ENCODE measurements around the gene INSYN2B.
"Not testable (repeated sequence)": the region's sequence is repeated elsewhere in the genome, so short reads cannot be mapped to it uniquely, and the experiment has no call there.

Gene INSYN2B

DNA sequence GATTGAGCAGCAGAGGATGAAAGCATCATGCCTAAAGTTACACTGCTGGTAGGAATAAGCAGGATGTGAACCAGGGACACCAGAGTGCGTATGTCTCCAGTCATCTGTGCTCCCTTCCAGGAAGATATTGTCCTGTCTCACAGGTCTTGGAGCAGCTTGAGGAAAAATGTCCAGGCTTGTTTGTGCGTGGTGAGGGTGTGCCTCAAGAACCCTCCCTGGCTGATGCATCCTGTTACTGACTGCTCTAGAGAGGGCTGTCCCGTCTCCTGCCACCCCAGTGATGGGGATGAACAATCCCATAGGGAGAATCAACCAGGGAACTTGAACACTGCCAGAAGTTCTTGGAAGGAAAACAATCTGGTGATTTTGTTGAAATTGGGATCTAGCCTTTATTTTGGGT lies 132.0 kb downstream of the INSYN2B start:
- peaks cover 0 to 26% of the 10 kb centered on the region in 2 donors for H3K9me3 ChIP-seq (ENCODE audit: control insufficient read depth in 1 of 2, low read length in 2 of 2)
- H3K4me3 ChIP-seq (ENCODE audit: low read depth in 1 of 2, low read length in 2 of 2), result no peak overlapping the region
- H3K27me3 ChIP-seq (ENCODE audit: low read depth, low read length), result no peaks in the 10 kb centered on the region
- H3K4me1 ChIP-seq (ENCODE audit: control insufficient read depth in 1 of 2, insufficient read depth in 2 of 2, low read length in 2 of 2), result no peaks in the 10 kb centered on the region
- H3K27ac ChIP-seq (ENCODE audit: low read length), result no peak overlapping the region
- no peaks in the 10 kb centered on the region for H3K36me3 ChIP-seq (ENCODE audit: control insufficient read depth in 1 of 2, insufficient read depth in 2 of 2, low read length in 2 of 2)

DNA sequence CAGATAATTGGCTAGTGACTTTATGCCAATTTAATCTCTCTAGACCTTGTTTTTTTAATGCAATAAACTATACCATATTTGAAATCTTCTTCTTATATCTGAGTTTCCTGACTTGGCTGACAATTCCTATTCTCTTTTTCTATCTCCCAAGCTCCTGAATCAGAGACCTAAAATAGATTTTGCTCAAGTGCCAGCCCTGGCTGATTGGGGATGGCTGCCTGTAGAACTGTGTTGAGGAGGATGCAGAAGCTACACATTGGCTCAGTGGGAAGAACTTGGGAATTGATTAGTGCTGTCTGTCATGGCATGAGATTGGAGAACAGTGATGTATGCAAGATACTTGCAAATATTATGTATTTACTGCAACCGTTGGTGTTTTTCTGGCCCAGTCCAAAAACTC lies 132.8 kb downstream of the INSYN2B start:
- Histone ChIP-seq H3K27me3 (ENCODE audit: low read depth, low read length) (no peaks in the 10 kb centered on the region), H3K4me3 (ENCODE audit: low read depth in 1 of 2, low read length in 2 of 2) (no peak overlapping the region), H3K9me3 (ENCODE audit: control insufficient read depth in 1 of 2, low read length in 2 of 2) (peaks cover 0 to 25% of the 10 kb centered on the region in 2 donors), H3K36me3 (ENCODE audit: control insufficient read depth in 1 of 2, insufficient read depth in 2 of 2, low read length in 2 of 2) (no peaks in the 10 kb centered on the region), H3K4me1 (ENCODE audit: control insufficient read depth in 1 of 2, insufficient read depth in 2 of 2, low read length in 2 of 2) (no peaks in the 10 kb centered on the region), H3K27ac (ENCODE audit: low read length) (no peak overlapping the region)

DNA sequence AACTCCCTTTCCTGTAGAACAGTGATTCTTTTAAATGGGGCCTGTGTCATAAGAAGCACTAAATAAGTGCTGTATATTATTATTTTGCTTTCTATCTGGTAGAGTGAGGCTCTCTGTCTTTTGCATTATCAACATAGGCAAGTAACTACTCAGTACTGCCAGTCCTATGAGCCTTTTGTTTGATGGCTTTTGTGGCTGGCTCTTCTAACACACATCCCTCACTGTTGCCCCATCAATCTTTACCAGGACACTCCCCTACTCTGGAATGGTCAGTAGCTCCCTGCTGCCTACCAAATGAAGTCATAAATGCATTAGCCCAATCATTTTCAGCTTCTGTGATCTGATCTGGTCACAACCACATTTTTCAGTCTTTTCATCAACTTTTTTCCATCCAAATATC lies 137.6 kb downstream of the INSYN2B start:
- no peak overlapping the region for H3K27ac ChIP-seq (ENCODE audit: low read length)
- no peaks in the 10 kb centered on the region for H3K9me3 ChIP-seq (ENCODE audit: control insufficient read depth in 1 of 2, low read length in 2 of 2)
- H3K36me3 ChIP-seq (ENCODE audit: control insufficient read depth in 1 of 2, insufficient read depth in 2 of 2, low read length in 2 of 2), result no peaks in the 10 kb centered on the region
- no peaks in the 10 kb centered on the region for H3K4me1 ChIP-seq (ENCODE audit: control insufficient read depth in 1 of 2, insufficient read depth in 2 of 2, low read length in 2 of 2)
- H3K4me3 ChIP-seq (ENCODE audit: low read depth in 1 of 2, low read length in 2 of 2), result no peak overlapping the region
- H3K27me3 ChIP-seq (ENCODE audit: low read depth, low read length), result no peaks in the 10 kb centered on the region

DNA sequence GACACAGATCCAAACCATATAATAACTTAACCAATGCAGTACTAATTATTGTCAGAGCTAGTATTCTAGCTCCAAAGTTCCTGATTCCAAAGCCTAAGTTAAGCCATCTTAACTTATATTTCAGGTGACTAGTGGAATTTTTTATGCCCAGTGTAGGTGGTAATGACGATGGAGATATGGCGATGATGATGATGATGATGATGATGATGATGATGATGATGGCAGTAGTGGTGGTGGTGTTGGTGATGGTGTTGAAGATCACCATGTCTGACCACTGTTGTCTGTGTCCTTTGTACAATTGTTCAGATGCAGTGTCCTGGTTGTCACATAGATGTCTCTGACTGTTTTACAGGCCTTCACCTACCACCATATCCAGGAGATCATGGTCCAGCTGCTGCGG lies 139.9 kb downstream of the INSYN2B start:
- Histone ChIP-seq H3K27ac (ENCODE audit: low read length) (no peak overlapping the region), H3K9me3 (ENCODE audit: control insufficient read depth in 1 of 2, low read length in 2 of 2) (no peaks in the 10 kb centered on the region), H3K36me3 (ENCODE audit: control insufficient read depth in 1 of 2, insufficient read depth in 2 of 2, low read length in 2 of 2) (no peaks in the 10 kb centered on the region), H3K4me1 (ENCODE audit: control insufficient read depth in 1 of 2, insufficient read depth in 2 of 2, low read length in 2 of 2) (no peaks in the 10 kb centered on the region), H3K27me3 (ENCODE audit: low read depth, low read length) (no peaks in the 10 kb centered on the region), H3K4me3 (ENCODE audit: low read depth in 1 of 2, low read length in 2 of 2) (no peak overlapping the region)

DNA sequence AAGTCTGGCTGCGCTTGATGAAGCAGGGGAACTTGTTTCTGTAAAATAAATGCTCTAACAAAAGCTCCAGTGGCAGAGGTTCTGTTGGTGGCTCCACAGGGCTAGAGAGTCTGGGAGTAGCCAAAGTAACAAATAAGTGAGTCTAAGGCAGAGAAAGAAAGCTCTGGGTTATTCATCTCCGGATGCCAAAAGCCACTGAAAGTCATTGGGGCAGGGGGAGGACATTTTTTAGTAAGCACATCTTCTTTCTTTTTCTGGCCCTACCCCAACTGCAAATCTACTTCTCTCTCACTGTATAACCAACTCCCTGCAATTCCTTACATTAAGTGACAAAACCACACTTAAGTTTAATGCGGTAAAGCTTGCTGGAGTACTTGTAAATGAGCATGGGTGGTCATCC lies 141.6 kb downstream of the INSYN2B start:
- no peak overlapping the region for H3K4me3 ChIP-seq (ENCODE audit: low read depth in 1 of 2, low read length in 2 of 2)
- no peaks in the 10 kb centered on the region for H3K27me3 ChIP-seq (ENCODE audit: low read depth, low read length)
- H3K36me3 ChIP-seq (ENCODE audit: control insufficient read depth in 1 of 2, insufficient read depth in 2 of 2, low read length in 2 of 2), result no peaks in the 10 kb centered on the region
- no peak overlapping the region for H3K27ac ChIP-seq (ENCODE audit: low read length)
- no peaks in the 10 kb centered on the region for H3K4me1 ChIP-seq (ENCODE audit: control insufficient read depth in 1 of 2, insufficient read depth in 2 of 2, low read length in 2 of 2)
- no peaks in the 10 kb centered on the region for H3K9me3 ChIP-seq (ENCODE audit: control insufficient read depth in 1 of 2, low read length in 2 of 2)

DNA sequence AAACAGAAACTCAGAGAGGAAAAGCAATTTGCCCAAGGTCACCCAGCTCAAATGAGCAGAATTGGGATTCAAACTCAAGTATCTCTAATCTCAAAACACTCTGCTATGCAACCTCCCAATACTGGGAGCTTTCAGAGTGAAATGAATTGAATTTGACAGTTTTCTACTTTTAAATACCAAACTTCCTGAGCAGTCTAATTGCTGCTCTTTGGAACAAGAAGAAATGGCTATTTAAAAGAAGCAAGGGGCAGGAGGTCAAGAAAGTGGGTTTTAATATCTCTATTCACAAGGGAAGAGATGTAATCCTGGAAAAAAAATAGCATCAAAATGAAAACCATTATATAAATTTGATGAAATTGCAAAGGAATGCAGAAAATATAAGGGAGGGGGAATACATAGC lies 142.6 kb downstream of the INSYN2B start:
- H3K36me3 ChIP-seq (ENCODE audit: control insufficient read depth in 1 of 2, insufficient read depth in 2 of 2, low read length in 2 of 2), result no peaks in the 10 kb centered on the region
- no peak overlapping the region for H3K4me3 ChIP-seq (ENCODE audit: low read depth in 1 of 2, low read length in 2 of 2)
- H3K27me3 ChIP-seq (ENCODE audit: low read depth, low read length), result no peaks in the 10 kb centered on the region
- no peaks in the 10 kb centered on the region for H3K9me3 ChIP-seq (ENCODE audit: control insufficient read depth in 1 of 2, low read length in 2 of 2)
- H3K27ac ChIP-seq (ENCODE audit: low read length), result no peak overlapping the region
- H3K4me1 ChIP-seq (ENCODE audit: control insufficient read depth in 1 of 2, insufficient read depth in 2 of 2, low read length in 2 of 2), result no peaks in the 10 kb centered on the region

DNA sequence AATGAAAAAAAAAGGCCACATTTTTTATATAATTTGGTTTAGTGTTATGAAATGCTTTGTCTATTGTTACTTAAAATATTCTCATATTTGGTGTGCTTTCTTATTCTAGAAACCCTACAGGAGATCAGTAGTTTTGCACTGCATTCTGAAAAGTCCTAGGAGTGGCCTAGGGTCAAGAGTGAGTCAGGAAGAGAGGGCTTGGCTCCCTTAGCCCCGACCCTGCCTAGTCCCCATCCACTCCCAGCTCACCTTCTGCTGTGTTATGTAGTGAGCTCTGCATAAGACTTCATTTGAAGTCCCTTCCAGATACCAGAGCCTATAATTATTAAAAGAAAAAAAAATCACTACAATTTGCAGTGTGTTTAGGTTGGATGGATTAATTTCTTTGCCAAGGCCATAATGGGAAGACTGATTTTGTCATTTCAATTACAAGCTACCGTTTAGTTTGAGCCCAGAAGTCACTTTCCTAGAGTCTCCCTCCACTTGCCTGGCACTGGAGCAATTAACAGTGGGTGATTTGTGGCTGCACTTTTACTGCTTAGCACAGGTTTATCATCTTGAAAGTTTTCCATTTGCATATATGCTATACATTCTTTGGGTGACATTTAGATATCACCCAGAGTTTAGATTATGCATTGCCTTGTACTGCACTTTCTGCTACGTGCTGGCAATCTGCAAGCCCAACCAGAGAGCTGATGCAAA lies 143.3 kb downstream of the INSYN2B start:
- Histone ChIP-seq H3K4me3 (ENCODE audit: low read depth in 1 of 2, low read length in 2 of 2) (no peak overlapping the region), H3K27ac (ENCODE audit: low read length) (no peak overlapping the region), H3K36me3 (ENCODE audit: control insufficient read depth in 1 of 2, insufficient read depth in 2 of 2, low read length in 2 of 2) (no peaks in the 10 kb centered on the region), H3K27me3 (ENCODE audit: low read depth, low read length) (no peaks in the 10 kb centered on the region), H3K4me1 (ENCODE audit: control insufficient read depth in 1 of 2, insufficient read depth in 2 of 2, low read length in 2 of 2) (no peaks in the 10 kb centered on the region), H3K9me3 (ENCODE audit: control insufficient read depth in 1 of 2, low read length in 2 of 2) (no peaks in the 10 kb centered on the region)

DNA sequence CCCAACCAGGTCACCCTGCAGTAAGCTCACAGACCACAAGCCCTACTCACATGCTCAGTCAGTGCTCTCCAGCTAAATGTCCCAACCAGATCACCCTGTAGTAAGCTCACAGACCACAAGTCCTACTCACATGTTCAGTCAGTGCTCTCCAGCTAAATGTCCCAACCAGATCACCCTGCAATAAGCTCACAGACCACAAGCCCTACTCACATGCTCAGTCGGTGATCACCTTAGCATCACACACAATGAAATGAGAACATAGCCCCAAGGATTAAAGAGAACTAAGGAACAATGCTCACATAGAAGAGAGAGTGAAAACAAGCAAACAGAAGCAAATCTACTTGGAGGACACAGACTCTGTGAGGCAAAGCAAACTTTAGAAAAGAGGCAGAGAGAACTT lies 145.8 kb downstream of the INSYN2B start:
- not testable (repeated sequence) for H3K27ac ChIP-seq (ENCODE audit: low read length); H3K4me1 ChIP-seq (ENCODE audit: control insufficient read depth in 1 of 2, insufficient read depth in 2 of 2, low read length in 2 of 2); H3K27me3 ChIP-seq (ENCODE audit: low read depth, low read length); H3K36me3 ChIP-seq (ENCODE audit: control insufficient read depth in 1 of 2, insufficient read depth in 2 of 2, low read length in 2 of 2); H3K9me3 ChIP-seq (ENCODE audit: control insufficient read depth in 1 of 2, low read length in 2 of 2); H3K4me3 ChIP-seq (ENCODE audit: low read depth in 1 of 2, low read length in 2 of 2)

DNA sequence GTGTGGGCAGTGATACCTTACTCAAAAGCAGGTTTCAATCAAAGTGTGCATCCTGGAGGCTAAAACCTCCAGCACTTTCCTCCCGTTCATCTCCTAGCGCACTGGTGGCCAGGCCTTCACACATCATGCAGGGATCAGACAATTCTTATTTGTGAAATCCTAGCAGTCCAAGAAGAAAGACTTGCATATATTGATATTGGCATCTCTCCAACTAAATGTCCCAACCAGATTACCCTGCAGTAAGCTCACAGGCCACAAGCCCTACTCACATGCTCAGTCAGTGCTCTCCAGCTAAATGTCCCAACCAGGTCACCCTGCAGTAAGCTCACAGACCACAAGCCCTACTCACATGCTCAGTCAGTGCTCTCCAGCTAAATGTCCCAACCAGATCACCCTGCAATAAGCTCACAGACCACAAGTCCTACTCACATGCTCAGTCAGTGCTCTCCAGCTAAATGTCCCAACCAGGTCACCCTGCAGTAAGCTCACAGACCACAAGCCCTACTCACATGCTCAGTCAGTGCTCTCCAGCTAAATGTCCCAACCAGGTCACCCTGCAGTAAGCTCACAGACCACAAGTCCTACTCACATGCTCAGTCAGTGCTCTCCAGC lies 146.5 kb downstream of the INSYN2B start:
- not testable (repeated sequence) for H3K4me1 ChIP-seq (ENCODE audit: control insufficient read depth in 1 of 2, insufficient read depth in 2 of 2, low read length in 2 of 2); H3K27me3 ChIP-seq (ENCODE audit: low read depth, low read length); H3K27ac ChIP-seq (ENCODE audit: low read length); H3K4me3 ChIP-seq (ENCODE audit: low read depth in 1 of 2, low read length in 2 of 2); H3K9me3 ChIP-seq (ENCODE audit: control insufficient read depth in 1 of 2, low read length in 2 of 2); H3K36me3 ChIP-seq (ENCODE audit: control insufficient read depth in 1 of 2, insufficient read depth in 2 of 2, low read length in 2 of 2)

DNA sequence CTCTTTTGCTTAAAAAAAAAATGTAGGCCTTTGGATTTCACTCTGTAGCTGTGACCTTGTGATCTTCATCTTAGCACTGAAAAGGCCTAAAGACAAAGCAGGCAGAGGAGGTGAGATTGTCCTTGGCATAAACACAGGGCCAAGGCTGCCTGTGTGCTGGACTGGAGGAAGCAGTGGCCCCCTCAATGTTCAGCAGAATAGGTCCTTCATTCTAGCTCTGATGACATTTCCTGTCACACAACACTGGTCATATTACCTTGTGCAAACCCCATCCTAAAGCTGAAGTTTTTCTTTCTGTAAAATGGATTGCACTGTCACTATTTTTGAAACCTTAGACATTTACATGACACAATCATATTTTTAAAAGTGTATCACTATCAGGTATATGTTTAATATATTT lies 147.4 kb downstream of the INSYN2B start:
- H3K4me3 ChIP-seq (ENCODE audit: low read depth in 1 of 2, low read length in 2 of 2), result no peak overlapping the region
- no peak overlapping the region for H3K27ac ChIP-seq (ENCODE audit: low read length)
- H3K9me3 ChIP-seq (ENCODE audit: control insufficient read depth in 1 of 2, low read length in 2 of 2), result no peaks in the 10 kb centered on the region
- no peaks in the 10 kb centered on the region for H3K27me3 ChIP-seq (ENCODE audit: low read depth, low read length)
- no peaks in the 10 kb centered on the region for H3K4me1 ChIP-seq (ENCODE audit: control insufficient read depth in 1 of 2, insufficient read depth in 2 of 2, low read length in 2 of 2)
- H3K36me3 ChIP-seq (ENCODE audit: control insufficient read depth in 1 of 2, insufficient read depth in 2 of 2, low read length in 2 of 2), result no peaks in the 10 kb centered on the region

DNA sequence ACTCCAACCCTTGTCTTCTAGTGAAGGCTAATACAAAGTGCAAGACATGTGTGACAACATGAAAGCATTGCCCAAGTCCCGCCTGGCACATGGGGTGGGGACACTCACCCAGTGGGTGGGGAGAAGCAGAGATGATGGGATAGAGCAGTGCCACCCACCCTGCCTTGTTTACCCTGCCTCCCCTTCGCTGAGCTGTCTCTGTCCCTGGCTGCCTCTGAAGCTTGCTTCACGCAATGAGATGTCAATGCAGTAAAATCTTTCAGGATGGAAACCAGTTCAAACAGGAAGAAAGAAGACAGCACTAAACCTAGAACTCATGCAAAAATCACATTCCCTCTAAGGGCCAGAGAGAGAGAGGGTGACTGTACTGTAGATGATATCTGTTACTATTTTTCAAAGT lies 148.0 kb downstream of the INSYN2B start:
- Histone ChIP-seq H3K36me3 (ENCODE audit: control insufficient read depth in 1 of 2, insufficient read depth in 2 of 2, low read length in 2 of 2) (no peaks in the 10 kb centered on the region), H3K4me1 (ENCODE audit: control insufficient read depth in 1 of 2, insufficient read depth in 2 of 2, low read length in 2 of 2) (no peaks in the 10 kb centered on the region), H3K27ac (ENCODE audit: low read length) (no peak overlapping the region), H3K27me3 (ENCODE audit: low read depth, low read length) (no peaks in the 10 kb centered on the region), H3K9me3 (ENCODE audit: control insufficient read depth in 1 of 2, low read length in 2 of 2) (no peaks in the 10 kb centered on the region), H3K4me3 (ENCODE audit: low read depth in 1 of 2, low read length in 2 of 2) (no peak overlapping the region)

DNA sequence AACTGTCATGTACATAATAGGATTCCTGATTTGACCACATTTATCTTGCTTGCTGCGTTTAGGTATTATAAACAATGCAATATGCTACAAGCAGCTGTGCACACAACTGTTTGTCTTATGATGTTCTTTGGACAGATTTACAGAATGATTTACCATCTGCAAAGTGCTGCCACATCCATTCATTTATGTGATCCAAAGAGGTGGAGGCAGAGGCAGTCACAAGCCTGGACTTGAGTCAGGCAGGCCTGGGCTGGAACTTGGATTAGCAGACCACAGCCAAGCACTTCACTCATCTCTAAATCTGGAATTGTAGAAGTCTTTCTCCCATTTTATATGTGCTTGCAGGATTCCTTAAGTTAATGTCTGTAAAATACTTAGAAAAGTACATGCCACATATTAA lies 149.0 kb downstream of the INSYN2B start:
- no peak overlapping the region for H3K27ac ChIP-seq (ENCODE audit: low read length)
- no peak overlapping the region for H3K4me3 ChIP-seq (ENCODE audit: low read depth in 1 of 2, low read length in 2 of 2)
- no peaks in the 10 kb centered on the region for H3K9me3 ChIP-seq (ENCODE audit: control insufficient read depth in 1 of 2, low read length in 2 of 2)
- no peaks in the 10 kb centered on the region for H3K4me1 ChIP-seq (ENCODE audit: control insufficient read depth in 1 of 2, insufficient read depth in 2 of 2, low read length in 2 of 2)
- H3K36me3 ChIP-seq (ENCODE audit: control insufficient read depth in 1 of 2, insufficient read depth in 2 of 2, low read length in 2 of 2), result no peaks in the 10 kb centered on the region
- H3K27me3 ChIP-seq (ENCODE audit: low read depth, low read length), result no peaks in the 10 kb centered on the region
